Measurements from ENCODE around the gene GRIK2. TPM values are rescaled to one million over a fixed set of nuclear protein-coding genes. Genes with fewer than 3 reads are reported as not detected.

The GRIK2 gene
- total and polyA plus RNA-seq, 12 donors, result 0.09 to 10.6 (median 1.9) TPM

DNA sequence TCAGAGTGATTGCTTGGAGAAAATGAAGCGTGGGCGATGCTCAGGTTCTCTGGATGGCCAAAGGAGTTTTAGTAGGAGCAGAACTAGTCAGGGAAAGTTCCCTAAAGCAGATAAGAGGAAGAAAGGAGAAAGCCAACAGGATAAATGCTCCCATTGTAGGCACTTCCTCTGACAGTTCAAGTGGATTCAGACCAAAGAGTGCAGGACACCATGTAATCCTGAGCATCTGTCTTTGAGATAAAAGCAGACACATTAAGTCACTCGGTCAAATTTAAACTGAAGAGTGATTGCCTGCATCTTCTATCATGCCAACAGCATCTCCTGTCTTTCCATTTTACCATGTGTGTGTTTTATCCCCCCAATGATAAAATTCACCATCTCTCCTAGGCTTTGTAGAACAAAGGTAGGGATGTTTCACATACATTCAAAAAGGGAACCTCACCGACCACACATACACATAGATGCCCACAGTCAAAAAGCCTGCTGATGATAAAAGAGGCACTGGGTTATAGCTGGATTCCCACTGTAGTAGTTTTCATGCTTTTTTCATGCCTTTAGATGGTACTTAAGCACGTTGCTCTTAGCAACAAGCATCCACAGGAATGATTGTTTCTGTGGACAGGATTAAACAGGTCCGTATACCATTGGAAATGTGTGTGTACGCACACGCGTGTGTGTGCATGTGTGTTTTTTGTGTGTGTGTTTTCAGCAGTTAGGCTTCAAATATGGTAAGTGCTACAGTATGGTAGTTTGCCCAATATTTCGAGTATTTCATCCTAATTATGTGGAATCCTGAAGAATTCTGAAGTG is 7.0 kb downstream of the GRIK2 start:
- Histone ChIP-seq H3K4me1 (replicated peaks in 1 of 2) (no peaks in the 10 kb centered on the region), H3K4me3 (no peak overlapping the region), H3K9me3 (replicated peaks in 1 of 3) (no peaks in the 10 kb centered on the region), H3K27ac (no peak overlapping the region), H3K36me3 (replicated peaks in 1 of 2) (no peaks in the 10 kb centered on the region), H3K27me3 (peaks cover 18% of the 10 kb centered on the region)
- no peak for TF ChIP-seq POLR2A (IDR thresholded peaks at IDR 0.05)
- no peak for DNase-seq
- WGBS, 4 donors, result 43 to 62% (median 58%) methylated on average over 10 of the region's 10 CpGs
- intact Hi-C loops (cut with DNase I), result no loop called here

DNA sequence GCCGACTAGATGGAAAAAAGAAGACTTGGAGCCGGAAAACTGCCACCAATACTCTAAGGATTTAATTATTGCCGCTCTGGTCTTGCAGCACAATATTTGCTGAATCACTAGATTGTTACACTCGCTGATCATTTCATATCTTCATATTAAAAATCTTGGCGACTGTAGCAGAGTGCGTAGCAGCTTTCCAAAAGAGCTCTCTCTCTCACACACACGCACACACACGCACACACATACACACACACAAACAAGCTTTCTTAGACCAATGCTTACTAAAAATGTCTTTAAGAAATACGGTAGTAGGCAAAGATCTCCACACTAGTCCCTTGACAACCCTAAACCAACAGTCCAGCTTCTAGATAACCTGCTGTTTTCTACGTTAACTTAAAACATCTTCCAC is 7.7 kb downstream of the GRIK2 start:
- intact Hi-C loops (cut with DNase I), result no loop called here
- no peak for TF ChIP-seq POLR2A (IDR thresholded peaks at IDR 0.05)
- TF ChIP-seq, protein P1, sequence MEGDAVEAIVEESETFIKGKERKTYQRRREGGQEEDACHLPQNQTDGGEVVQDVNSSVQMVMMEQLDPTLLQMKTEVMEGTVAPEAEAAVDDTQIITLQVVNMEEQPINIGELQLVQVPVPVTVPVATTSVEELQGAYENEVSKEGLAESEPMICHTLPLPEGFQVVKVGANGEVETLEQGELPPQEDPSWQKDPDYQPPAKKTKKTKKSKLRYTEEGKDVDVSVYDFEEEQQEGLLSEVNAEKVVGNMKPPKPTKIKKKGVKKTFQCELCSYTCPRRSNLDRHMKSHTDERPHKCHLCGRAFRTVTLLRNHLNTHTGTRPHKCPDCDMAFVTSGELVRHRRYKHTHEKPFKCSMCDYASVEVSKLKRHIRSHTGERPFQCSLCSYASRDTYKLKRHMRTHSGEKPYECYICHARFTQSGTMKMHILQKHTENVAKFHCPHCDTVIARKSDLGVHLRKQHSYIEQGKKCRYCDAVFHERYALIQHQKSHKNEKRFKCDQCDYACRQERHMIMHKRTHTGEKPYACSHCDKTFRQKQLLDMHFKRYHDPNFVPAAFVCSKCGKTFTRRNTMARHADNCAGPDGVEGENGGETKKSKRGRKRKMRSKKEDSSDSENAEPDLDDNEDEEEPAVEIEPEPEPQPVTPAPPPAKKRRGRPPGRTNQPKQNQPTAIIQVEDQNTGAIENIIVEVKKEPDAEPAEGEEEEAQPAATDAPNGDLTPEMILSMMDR (IDR thresholded peaks at IDR 0.05), result no peak
- no peaks in the 10 kb centered on the region for H3K4me1 ChIP-seq (replicated peaks in 1 of 2)
- WGBS, 4 donors, result 39 to 61% (median 59%) methylated on average over 10 of the region's 10 CpGs
- no peak overlapping the region for H3K4me3 ChIP-seq
- H3K27me3 ChIP-seq, result peaks cover 18% of the 10 kb centered on the region
- H3K36me3 ChIP-seq (replicated peaks in 1 of 2), result no peaks in the 10 kb centered on the region
- no peak for DNase-seq
- no peaks in the 10 kb centered on the region for H3K9me3 ChIP-seq (replicated peaks in 1 of 3)
- no peak overlapping the region for H3K27ac ChIP-seq

DNA sequence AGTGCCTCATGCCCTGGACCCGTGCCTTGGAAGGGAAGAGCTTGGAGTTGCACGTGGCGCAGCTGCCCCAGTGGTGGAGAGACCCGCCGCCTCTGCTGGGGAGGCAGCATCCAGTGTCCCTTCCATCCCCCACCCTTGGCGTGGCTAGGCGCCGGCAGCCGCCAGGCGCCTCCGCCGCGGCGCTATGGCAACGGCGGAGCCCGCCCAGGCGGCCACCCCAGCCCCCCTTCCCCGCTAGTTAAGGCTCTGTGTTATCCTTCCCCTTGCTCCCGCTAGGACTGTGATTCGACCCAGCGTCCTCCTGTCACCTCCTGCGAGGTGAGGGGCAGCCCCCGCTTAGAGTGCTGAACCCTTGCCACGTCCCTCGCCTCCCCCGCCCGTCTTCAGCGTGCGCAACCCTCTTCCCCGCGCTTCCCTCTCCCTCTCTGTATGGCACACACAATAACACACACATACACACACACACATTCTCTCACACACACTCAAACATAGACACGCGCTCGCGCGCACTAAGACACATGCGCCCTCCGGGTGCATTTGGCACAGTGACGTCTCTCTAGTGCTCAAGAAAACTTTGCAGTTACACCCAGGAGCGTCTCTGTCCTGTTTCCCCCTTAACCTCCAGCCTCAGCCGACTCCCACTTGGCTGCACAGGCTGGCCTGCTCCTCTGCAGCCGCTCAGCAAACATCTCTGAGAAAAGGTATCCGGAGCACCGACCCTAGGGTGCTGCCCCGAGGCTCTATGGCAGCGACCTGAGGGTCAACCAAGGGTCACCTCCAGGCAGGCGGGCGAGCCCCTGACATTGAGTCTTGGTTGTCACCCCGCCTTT is 8.5 kb downstream of the GRIK2 start:
- Histone ChIP-seq H3K9me3 (replicated peaks in 1 of 3) (no peaks in the 10 kb centered on the region), H3K27ac (peak overlapping the region in 1 of 5 donors; percentile 26), H3K4me1 (replicated peaks in 1 of 2) (no peaks in the 10 kb centered on the region), H3K4me3 (no peak overlapping the region), H3K36me3 (replicated peaks in 1 of 2) (no peaks in the 10 kb centered on the region), H3K27me3 (peaks cover 18% of the 10 kb centered on the region)
- WGBS, 4 donors, result 5 to 23% (median 10%) methylated on average over 28 to 50 of the region's 50 CpGs
- peak in 1 of 7 donors; percentile 21 for DNase-seq
- intact Hi-C loops (cut with DNase I), result no loop called here
- TF ChIP-seq POLR2A (IDR thresholded peaks at IDR 0.05), result no peak
- TF ChIP-seq, protein P1 (IDR thresholded peaks at IDR 0.05), result no peak

DNA sequence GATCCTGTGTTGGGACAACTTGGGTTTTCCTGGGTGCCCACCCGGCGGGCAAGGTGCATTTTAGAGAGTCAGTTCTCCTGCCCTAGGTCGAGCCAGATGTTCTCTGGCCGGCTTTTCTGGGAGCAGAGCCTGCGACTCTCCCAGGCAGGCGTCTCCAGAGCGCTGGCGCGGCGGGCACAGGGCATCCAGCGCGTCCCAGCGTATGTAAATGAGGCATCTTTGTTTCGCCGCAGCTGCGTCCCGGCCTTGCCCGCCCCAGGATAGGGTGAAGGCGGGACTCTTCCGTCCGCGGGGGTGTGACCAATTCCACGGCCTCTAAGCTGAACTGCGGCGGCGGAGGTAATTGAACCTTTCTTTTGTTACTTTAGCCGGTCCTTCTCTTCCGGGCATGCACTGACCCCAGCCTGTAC is 9.1 kb downstream of the GRIK2 start:
- H3K27me3 ChIP-seq, result peaks cover 18% of the 10 kb centered on the region
- TF ChIP-seq POLR2A (IDR thresholded peaks at IDR 0.05), result no peak
- TF ChIP-seq, protein P1 (IDR thresholded peaks at IDR 0.05), result no peak
- intact Hi-C loops (cut with DNase I), result no loop called here
- H3K36me3 ChIP-seq (replicated peaks in 1 of 2), result no peaks in the 10 kb centered on the region
- H3K9me3 ChIP-seq (replicated peaks in 1 of 3), result no peaks in the 10 kb centered on the region
- peak overlapping the region in 1 of 5 donors; percentile 26 for H3K27ac ChIP-seq
- DNase-seq, result peak in 1 of 7 donors; percentile 71
- no peaks in the 10 kb centered on the region for H3K4me1 ChIP-seq (replicated peaks in 1 of 2)
- H3K4me3 ChIP-seq, result no peak overlapping the region
- 2 to 31% (median 11%) methylated on average over 10 to 28 of the region's 28 CpGs for WGBS, 4 donors

All from adrenal gland (tissue), 12 donors.